HepG2 (cell line): ENCODE data around the gene METTL2A. TPM values are rescaled to one million over a fixed set of nuclear protein-coding genes. Genes with fewer than 3 reads are reported as not detected.

Source experiments
- ATAC-seq: fragments of 200-7000 bp; cut with Tn5 transposase; 3 replicates; pipeline ENCODE4 v1.9.1; 2020; ENCODE audit warnings: mild to moderate bottlenecking, moderate library complexity
- BruUV-seq: library from RNA; stranded (reverse); fragments of 400-500 nt; replicated peaks from 2 replicates; lab custom pipeline; 2021; lab: Mats Ljungman, UMichigan
- CTCF ChIA-PET: fragments of 300-600 bp; formaldehyde crosslinking; extraction: SDS; loops from one replicate; lab custom pipeline; 2021; ENCODE audit warnings: low total read pairs, inconsistent platforms, low intra/inter-chr PET ratio; lab: Yijun Ruan, JAX
- POLR2A ChIA-PET: fragments of 350-600 bp; sonication (Branson Sonifier 250); formaldehyde crosslinking; loops from one replicate; lab custom pipeline; 2020; ENCODE audit warnings: antibody characterized with exemption, inconsistent platforms; lab: Yijun Ruan, JAX
- DNase-seq: peaks from one replicate; pipeline ENCODE4 v3.0.0-alpha.2; 2015; ENCODE audit warnings: low spot score
- FAIRE-seq: peaks from 3 replicates; lab custom pipeline; 2011; peaks lifted over from hg19 to GRCh38; lab: Jason Lieb, UNC
- H2AFZ ChIP-seq: one replicate; pipeline ENCODE4 v1.6.1; 2011; ENCODE audit warnings: low read length, inconsistent platforms
- H3K27ac ChIP-seq: fragments of 300-600 bp; 3 replicates; pipeline ENCODE4 v1.8.0; 2011; ENCODE audit warnings: mixed run types, mild to moderate bottlenecking, mixed read lengths, low read length, inconsistent platforms; ENCODE audit not compliant: insufficient read depth; ENCODE audit errors: extremely low read length
- H3K27me3 ChIP-seq, 2 experiments: fragments of 200-600 bp in 1 of 2; 2 replicates in 1 of 2; 3 replicates in 1 of 2; pipeline versions ENCODE4 v1.6.0 to v1.8.0; 2011; ENCODE audit warnings: low read length in 2 of 2, mild to moderate bottlenecking in 2 of 2, moderate library complexity in 2 of 2, inconsistent platforms in 1 of 2; ENCODE audit not compliant: insufficient read depth in 2 of 2, control insufficient read depth in 1 of 2
- H3K36me3 ChIP-seq, 2 experiments: fragments of 200-600 bp in 1 of 2; replicated peaks in 1 of 2; 2 replicates in 1 of 2; 3 replicates in 1 of 2; pipeline versions ENCODE4 v1.5.1 to v1.8.0; 2011; ENCODE audit warnings: low read length in 2 of 2, inconsistent platforms in 1 of 2; ENCODE audit not compliant: insufficient read depth in 2 of 2, control insufficient read depth in 1 of 2
- H3K4me1 ChIP-seq: 2 replicates; pipeline ENCODE4 v1.5.1; 2012; ENCODE audit warnings: low read length, inconsistent platforms; ENCODE audit not compliant: insufficient read depth
- H3K4me2 ChIP-seq: 2 replicates; pipeline ENCODE4 v1.6.0; 2011; ENCODE audit warnings: low read depth, low read length, inconsistent platforms
- H3K4me3 ChIP-seq, 3 experiments: fragments of 200-600 bp in 1 of 3; sonication (generic), shearing (Covaris generic) in 1 of 3; replicated peaks in 1 of 3; 2 replicates each; pipeline ENCODE4 v1.5.1; 2011 to 2016; ENCODE audit warnings: low read length in 3 of 3, inconsistent platforms in 2 of 3, low read depth in 2 of 3, mild to moderate bottlenecking in 2 of 3, control low read depth in 1 of 3, mixed read lengths in 1 of 3; ENCODE audit not compliant: insufficient read depth in 1 of 3
- H3K79me2 ChIP-seq: one replicate; pipeline ENCODE4 v1.6.1; 2011; ENCODE audit warnings: low read length, inconsistent platforms; ENCODE audit not compliant: insufficient read depth
- H3K9ac ChIP-seq: 2 replicates; pipeline ENCODE4 v1.6.0; 2011; ENCODE audit warnings: mild to moderate bottlenecking, low read depth, low read length, inconsistent platforms; ENCODE audit not compliant: insufficient read depth
- H3K9me3 ChIP-seq: 2 replicates; pipeline ENCODE4 v1.5.1; 2012; ENCODE audit warnings: mild to moderate bottlenecking, low read length
- H4K20me1 ChIP-seq: 2 replicates; pipeline ENCODE4 v1.6.0; 2011; ENCODE audit warnings: inconsistent platforms, mild to moderate bottlenecking, low read length, moderate library complexity; ENCODE audit not compliant: insufficient read depth
- DR1 ChIP-seq: sonication (generic); formaldehyde crosslinking; IDR thresholded peaks from 2 replicates; pipeline ENCODE4 v1.8.0; 2021; ENCODE audit warnings: mild to moderate bottlenecking, missing genetic modification reagents, inconsistent platforms
- HMG20A ChIP-seq: IDR thresholded peaks from 2 replicates; pipeline ENCODE4 v1.6.1; 2016; ENCODE audit warnings: borderline replicate concordance
- JUND ChIP-seq: sonication (generic); formaldehyde crosslinking; IDR thresholded peaks from 2 replicates; pipeline ENCODE4 v1.8.0; 2022; ENCODE audit warnings: mild to moderate bottlenecking, missing genetic modification reagents
- MED1 ChIP-seq: sonication (generic); formaldehyde crosslinking; IDR thresholded peaks from 2 replicates; pipeline ENCODE4 v1.4.0; 2020; ENCODE audit warnings: missing genetic modification reagents
- MYPOP ChIP-seq: sonication (generic); formaldehyde crosslinking; IDR thresholded peaks from 2 replicates; pipeline ENCODE4 v1.8.1; 2023; ENCODE audit warnings: mild to moderate bottlenecking, moderate library complexity, missing genetic modification reagents
- PITX1 ChIP-seq: sonication (generic); formaldehyde crosslinking; IDR thresholded peaks from 2 replicates; pipeline ENCODE4 v1.5.1; 2020; ENCODE audit warnings: mild to moderate bottlenecking, missing genetic modification reagents
- RFX1 ChIP-seq: fragments of 450-650 bp; IDR thresholded peaks from 2 replicates; pipeline ENCODE4 v1.6.1; 2017
- ZBTB21 ChIP-seq: sonication (generic); formaldehyde crosslinking; IDR thresholded peaks from 2 replicates; pipeline ENCODE4 v1.4.0; 2020; ENCODE audit warnings: missing genetic modification reagents
- ZBTB37 ChIP-seq: sonication (generic); formaldehyde crosslinking; IDR thresholded peaks from 2 replicates; pipeline ENCODE4 v1.4.0; 2020; ENCODE audit warnings: mild to moderate bottlenecking, missing genetic modification reagents
- ZNF296 ChIP-seq: sonication (generic); formaldehyde crosslinking; conservative IDR thresholded peaks from 2 replicates; pipeline ENCODE4 v1.5.0; 2020; ENCODE audit warnings: mild to moderate bottlenecking, missing genetic modification reagents
- ZNF350 ChIP-seq: sonication (generic); formaldehyde crosslinking; IDR thresholded peaks from 2 replicates; pipeline ENCODE4 v1.4.0; 2020; ENCODE audit warnings: mild to moderate bottlenecking, low read depth, missing genetic modification reagents, borderline replicate concordance
- WGBS: methylation state at CpG from one replicate; pipeline ENCODE4 v1.1.6; 2017; ENCODE audit warnings: low lambda C conversion rate; 5-methylcytosine and 5-hydroxymethylcytosine counted together
- in situ Hi-C: cut with HindIII; loops from 2 replicates; pipeline ENCODE4 v1.10.0; 2017; ENCODE audit warnings: low pct_unique_long_range_greater_than_20kb; ENCODE audit not compliant: extremely low pct_ligation_motif_present
- intact Hi-C: fragments of 100-400 bp; cut with micrococcal nuclease; formaldehyde crosslinking; loops from one replicate; pipeline ENCODE4 v1.10.0; 2022; ENCODE audit not compliant: unreplicated experiment
- polyA plus RNA-seq, 8 experiments: library from polyadenylated mRNA; depleted of rRNA in 3 of 8; stranded (reverse) in 7 of 8; unstranded in 1 of 8; fragments of >200 nt; fragmentation: Illumina TruSeq in 4 of 8; extraction: Trizol in 4 of 8; gene quantifications; 2 replicates each; pipeline versions ENCODE4 v1.2.1 to v1.2.3, GENCODE V29; 2011 to 2016; ENCODE audit warnings: low read depth in 4 of 8, missing spikeins in 1 of 8, mixed read lengths in 1 of 8; ENCODE audit not compliant: insufficient read depth in 1 of 8
- total RNA-seq, 5 experiments: library from RNA; depleted of rRNA; stranded (reverse); fragments of >200 nt; fragmentation: Illumina TruSeq; extraction: Trizol; gene quantifications; 2 replicates each; pipeline ENCODE4 v1.2.3, GENCODE V29; 2016; ENCODE audit warnings: low read depth in 1 of 5
- TF ChIP-seq, protein P1 (sequence below): sonication (generic); formaldehyde crosslinking; conservative IDR thresholded peaks from 2 replicates; pipeline ENCODE4 v1.4.0; 2020; ENCODE audit warnings: missing genetic modification reagents

Gene METTL2A
- total and polyA plus RNA-seq, 2 of the 13 experiments (the other 11 are each of a cell fraction or from before 2014, with no cell fraction given), result 15.6 to 32.3 TPM

DNA sequence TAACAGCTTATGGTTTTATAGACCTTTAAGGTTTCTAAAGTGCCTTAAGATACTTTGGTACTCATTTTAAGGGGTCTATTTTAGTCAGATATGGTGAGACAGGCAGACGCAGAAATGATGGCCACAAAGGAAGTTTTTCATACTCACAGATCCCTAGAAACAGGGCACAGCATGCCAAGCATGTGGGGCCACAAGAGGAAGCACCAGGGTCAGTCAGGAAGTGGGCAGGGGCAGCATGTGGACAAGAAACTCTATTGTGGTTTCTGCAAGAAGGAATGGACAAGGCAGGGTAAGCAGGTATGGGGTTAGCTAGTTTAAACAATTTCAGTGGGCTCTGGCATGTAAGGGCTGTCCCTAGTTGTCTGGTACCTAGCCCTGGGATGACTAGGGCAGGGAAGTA lies 34.8 kb upstream of the METTL2A start:
- no peak overlapping the region for H3K4me2 ChIP-seq
- TF ChIP-seq MED1 (CRISPR knock-in tag) (no peak), PITX1 (CRISPR knock-in tag) (no peak), ZNF296 (CRISPR knock-in tag) (no peak), MYPOP (no peak), ZNF350 (CRISPR knock-in tag) (no peak), DR1 (CRISPR knock-in tag) (no peak), ZBTB21 (no peak), JUND (no peak), ZBTB37 (CRISPR knock-in tag) (no peak), RFX1 (no peak), HMG20A (no peak)
- TF ChIP-seq, protein P1, sequence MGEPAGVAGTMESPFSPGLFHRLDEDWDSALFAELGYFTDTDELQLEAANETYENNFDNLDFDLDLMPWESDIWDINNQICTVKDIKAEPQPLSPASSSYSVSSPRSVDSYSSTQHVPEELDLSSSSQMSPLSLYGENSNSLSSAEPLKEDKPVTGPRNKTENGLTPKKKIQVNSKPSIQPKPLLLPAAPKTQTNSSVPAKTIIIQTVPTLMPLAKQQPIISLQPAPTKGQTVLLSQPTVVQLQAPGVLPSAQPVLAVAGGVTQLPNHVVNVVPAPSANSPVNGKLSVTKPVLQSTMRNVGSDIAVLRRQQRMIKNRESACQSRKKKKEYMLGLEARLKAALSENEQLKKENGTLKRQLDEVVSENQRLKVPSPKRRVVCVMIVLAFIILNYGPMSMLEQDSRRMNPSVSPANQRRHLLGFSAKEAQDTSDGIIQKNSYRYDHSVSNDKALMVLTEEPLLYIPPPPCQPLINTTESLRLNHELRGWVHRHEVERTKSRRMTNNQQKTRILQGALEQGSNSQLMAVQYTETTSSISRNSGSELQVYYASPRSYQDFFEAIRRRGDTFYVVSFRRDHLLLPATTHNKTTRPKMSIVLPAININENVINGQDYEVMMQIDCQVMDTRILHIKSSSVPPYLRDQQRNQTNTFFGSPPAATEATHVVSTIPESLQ (CRISPR knock-in tag), result no peak
- H3K27me3 ChIP-seq, result peaks cover 0 to 8% of the 10 kb centered on the region in 2 experiments; a peak in 1 of 5 replicates
- no peak overlapping the region for H3K4me3 ChIP-seq
- in situ Hi-C loops, result no loop called here
- H3K36me3 ChIP-seq, result no peaks in the 10 kb centered on the region
- CTCF ChIA-PET, result no interaction called here
- POLR2A ChIA-PET, result no interaction called here
- no peak for DNase-seq
- H3K79me2 ChIP-seq, result no peaks in the 10 kb centered on the region
- H3K27ac ChIP-seq, result no peak overlapping the region
- intact Hi-C loops, result no loop called here
- no peaks in the 10 kb centered on the region for H4K20me1 ChIP-seq
- H3K9me3 ChIP-seq, result no peaks in the 10 kb centered on the region
- no TSS peak for BruUV-seq
- H2AFZ ChIP-seq, result no peak overlapping the region
- no peak for ATAC-seq
- 4% methylated on average over 1 of the region's 1 CpG for WGBS
- no peak for FAIRE-seq
- H3K4me1 ChIP-seq, result peaks cover 5% of the 10 kb centered on the region
- H3K9ac ChIP-seq, result no peak overlapping the region
